CD4-positive, alpha-beta T cell (primary cell): ENCODE results near the gene AXDND1. TPM values are rescaled to one million over a fixed set of nuclear protein-coding genes. Genes with fewer than 3 reads are reported as not detected.

ENCODE experiments used
- ATAC-seq: fragments of 200-7000 bp; cut with Tn5 transposase; one replicate; pipeline ENCODE4 v1.10.0; 2022; ENCODE audit warnings: mild to moderate bottlenecking; ENCODE audit not compliant: poor library complexity
- CTCF ChIA-PET: fragments of 350-600 bp; sonication (Branson Sonifier 250); formaldehyde crosslinking; loops from one replicate; lab custom pipeline; 2021; ENCODE audit warnings: antibody characterized with exemption, inconsistent platforms; lab: Charles Lee
- POLR2A ChIA-PET: fragments of 350-600 bp; sonication (Branson Sonifier 250); formaldehyde crosslinking; loops from one replicate; lab custom pipeline; 2021; ENCODE audit warnings: antibody characterized with exemption, inconsistent platforms; lab: Charles Lee
- DNase-seq, 14 experiments: peaks; one replicate each; pipeline ENCODE4 v3.0.0-alpha.2; 2013 to 2020; ENCODE audit warnings: mixed read lengths in 2 of 14
- H3K27ac ChIP-seq, 2 donors: one replicate each; pipeline versions ENCODE4 v1.5.1 to v1.7.0; 2013; ENCODE audit warnings: low read length in 2 of 2, low read depth in 1 of 2, mild to moderate bottlenecking in 1 of 2
- H3K27me3 ChIP-seq, 2 experiments: 1 replicate in 1 of 2; 2 replicates in 1 of 2; pipeline versions ENCODE4 v1.6.1 to v1.7.0; 2013; ENCODE audit warnings: low read length in 2 of 2, control low read depth in 1 of 2, mild to moderate bottlenecking in 1 of 2, moderate library complexity in 1 of 2; ENCODE audit not compliant: insufficient read depth in 2 of 2, control insufficient read depth in 1 of 2
- H3K36me3 ChIP-seq: one replicate; pipeline ENCODE4 v1.6.1; 2013; ENCODE audit warnings: low read length, control low read depth; ENCODE audit not compliant: insufficient read depth
- H3K4me1 ChIP-seq: one replicate; pipeline ENCODE4 v1.6.1; 2013; ENCODE audit warnings: low read length, control low read depth; ENCODE audit not compliant: insufficient read depth
- H3K4me3 ChIP-seq: one replicate; pipeline ENCODE4 v1.5.1; 2013; ENCODE audit warnings: mild to moderate bottlenecking, low read length, moderate library complexity
- H3K9me3 ChIP-seq, 2 experiments: 1 replicate in 1 of 2; 2 replicates in 1 of 2; pipeline versions ENCODE4 v1.6.1 to v1.7.0; 2013; ENCODE audit warnings: low read length in 2 of 2, mild to moderate bottlenecking in 2 of 2, control low read depth in 1 of 2, moderate library complexity in 1 of 2; ENCODE audit not compliant: control insufficient read depth in 1 of 2, insufficient read depth in 1 of 2
- H3K27ac Mint-ChIP-seq: one replicate; pipeline ENCODE4 v1.8.0; 2020; ENCODE audit warnings: mixed read lengths
- H3K27me3 Mint-ChIP-seq: one replicate; pipeline ENCODE4 v1.8.0; 2021; ENCODE audit warnings: mixed read lengths
- H3K36me3 Mint-ChIP-seq: one replicate; pipeline ENCODE4 v1.8.0; 2021; ENCODE audit warnings: low read depth, mixed read lengths
- H3K4me1 Mint-ChIP-seq: one replicate; pipeline ENCODE4 v1.8.0; 2021; ENCODE audit warnings: low read depth, mixed read lengths
- H3K4me3 Mint-ChIP-seq: one replicate; pipeline ENCODE4 v1.8.0; 2020; ENCODE audit warnings: mild to moderate bottlenecking, mixed read lengths
- H3K9me3 Mint-ChIP-seq: one replicate; pipeline ENCODE4 v1.8.0; 2020; ENCODE audit warnings: mixed read lengths
- intact Hi-C, 2 experiments: fragments of 100-400 bp; cut with DNase I in 1 of 2; cut with micrococcal nuclease in 1 of 2; formaldehyde crosslinking; loops; one replicate each; pipeline versions ENCODE4 v1.15.1 to v1.9.0; 2023 to 2025; cut with DNase I, micrococcal nuclease
- total RNA-seq, 174 experiments: library from RNA in 2 of 174; stranded (reverse) in 2 of 174; gene quantifications; one replicate each; pipeline ENCODE4 v1.2.3 and lab custom pipeline; 2021 to 2026
- TF ChIP-seq, protein P1 (sequence below): fragments of 200-600 bp; IDR thresholded peaks from one replicate; pipeline ENCODE4 v1.8.0; 2022; ENCODE audit warnings: antibody characterized with exemption, mild to moderate bottlenecking

AXDND1 gene
- total RNA-seq, 2 experiments from 2014 or later = 1.1 TPM

DNA sequence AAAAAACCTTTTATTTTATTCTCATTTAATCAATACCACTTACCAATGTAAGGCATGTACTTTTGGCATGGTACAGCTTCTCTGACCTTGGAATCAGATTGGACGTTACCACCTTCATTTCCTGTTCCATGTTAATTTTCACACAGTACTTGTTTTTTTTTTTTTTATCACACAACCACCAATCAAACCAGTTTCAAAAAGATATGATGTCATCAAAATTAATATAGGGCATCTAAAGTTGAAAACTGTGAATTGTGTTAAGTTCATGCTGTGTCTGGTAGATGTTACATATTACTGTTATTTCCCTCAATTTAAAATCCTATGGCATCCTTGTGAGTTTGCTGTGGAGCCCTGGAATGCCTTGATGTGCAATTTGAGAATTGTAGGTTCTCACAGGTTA is 124.8 kb downstream of the AXDND1 start:
- no peaks in the 10 kb centered on the region for H3K36me3 ChIP-seq
- no peaks in the 10 kb centered on the region for H3K4me1 ChIP-seq
- Mint-ChIP-seq H3K4me1 (no peaks in the 10 kb centered on the region), H3K27me3 (no peaks in the 10 kb centered on the region), H3K27ac (no peak overlapping the region), H3K36me3 (no peaks in the 10 kb centered on the region), H3K4me3 (no peak overlapping the region), H3K9me3 (peaks cover 7% of the 10 kb centered on the region)
- DNase-seq (no peak), ATAC-seq (no peak)
- ChIA-PET POLR2A (no interaction called here), CTCF (no interaction called here)
- H3K9me3 ChIP-seq = peaks cover 0 to 8% of the 10 kb centered on the region in 2 experiments
- no peak overlapping the region for H3K4me3 ChIP-seq
- H3K27ac ChIP-seq = no peak overlapping the region
- intact Hi-C loops = no loop called here
- TF ChIP-seq, protein P1, sequence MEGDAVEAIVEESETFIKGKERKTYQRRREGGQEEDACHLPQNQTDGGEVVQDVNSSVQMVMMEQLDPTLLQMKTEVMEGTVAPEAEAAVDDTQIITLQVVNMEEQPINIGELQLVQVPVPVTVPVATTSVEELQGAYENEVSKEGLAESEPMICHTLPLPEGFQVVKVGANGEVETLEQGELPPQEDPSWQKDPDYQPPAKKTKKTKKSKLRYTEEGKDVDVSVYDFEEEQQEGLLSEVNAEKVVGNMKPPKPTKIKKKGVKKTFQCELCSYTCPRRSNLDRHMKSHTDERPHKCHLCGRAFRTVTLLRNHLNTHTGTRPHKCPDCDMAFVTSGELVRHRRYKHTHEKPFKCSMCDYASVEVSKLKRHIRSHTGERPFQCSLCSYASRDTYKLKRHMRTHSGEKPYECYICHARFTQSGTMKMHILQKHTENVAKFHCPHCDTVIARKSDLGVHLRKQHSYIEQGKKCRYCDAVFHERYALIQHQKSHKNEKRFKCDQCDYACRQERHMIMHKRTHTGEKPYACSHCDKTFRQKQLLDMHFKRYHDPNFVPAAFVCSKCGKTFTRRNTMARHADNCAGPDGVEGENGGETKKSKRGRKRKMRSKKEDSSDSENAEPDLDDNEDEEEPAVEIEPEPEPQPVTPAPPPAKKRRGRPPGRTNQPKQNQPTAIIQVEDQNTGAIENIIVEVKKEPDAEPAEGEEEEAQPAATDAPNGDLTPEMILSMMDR = no peak
- H3K27me3 ChIP-seq = no peaks in the 10 kb centered on the region

DNA sequence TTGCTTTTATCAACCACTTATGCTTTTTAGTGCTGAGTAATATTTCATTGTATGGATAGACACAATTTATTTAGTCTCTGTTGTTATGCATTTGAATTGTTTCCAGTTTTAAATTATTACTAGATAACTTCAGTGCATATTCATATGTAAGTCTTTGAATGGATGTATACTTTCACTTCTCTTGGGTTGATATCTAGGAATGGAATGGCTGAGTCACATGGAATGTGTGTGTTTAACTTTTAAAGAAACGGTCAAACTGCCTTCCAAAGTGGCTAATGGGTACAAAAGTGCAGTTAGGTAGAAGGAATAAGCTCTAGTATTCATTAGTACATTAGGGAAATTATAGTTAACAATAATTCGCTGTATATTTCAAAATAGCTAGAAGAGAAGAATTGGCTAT is 127.6 kb downstream of the AXDND1 start:
- Histone ChIP-seq H3K36me3 (no peaks in the 10 kb centered on the region), H3K27ac (no peak overlapping the region), H3K4me1 (no peaks in the 10 kb centered on the region), H3K9me3 (no peaks in the 10 kb centered on the region), H3K27me3 (no peaks in the 10 kb centered on the region), H3K4me3 (no peak overlapping the region)
- H3K36me3 Mint-ChIP-seq = no peaks in the 10 kb centered on the region
- H3K4me1 Mint-ChIP-seq = no peaks in the 10 kb centered on the region
- TF ChIP-seq, protein P1 = no peak
- H3K27me3 Mint-ChIP-seq = peaks cover 8% of the 10 kb centered on the region
- DNase-seq (no peak), ATAC-seq (no peak)
- no peaks in the 10 kb centered on the region for H3K9me3 Mint-ChIP-seq
- intact Hi-C loops = no loop called here
- ChIA-PET CTCF (no interaction called here), POLR2A (no interaction called here)
- no peak overlapping the region for H3K4me3 Mint-ChIP-seq
- H3K27ac Mint-ChIP-seq = no peak overlapping the region

DNA sequence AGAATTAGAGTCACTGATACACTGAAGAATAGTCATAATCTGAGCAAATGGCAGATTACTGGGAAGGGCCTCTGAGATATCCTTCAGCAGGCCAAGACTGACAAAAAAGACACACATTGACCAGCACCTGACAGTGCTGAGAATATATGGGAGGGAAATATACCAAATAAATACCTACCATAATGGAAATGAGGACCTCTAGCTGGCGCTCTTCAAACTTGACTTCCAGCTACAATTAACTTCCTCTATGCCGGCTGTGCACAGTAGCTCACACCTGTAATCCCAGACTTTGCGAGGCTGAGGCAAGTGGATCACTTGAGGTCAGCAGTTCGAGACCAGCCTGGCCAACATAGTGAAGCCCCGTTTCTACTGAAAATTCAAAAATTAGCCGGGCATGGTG is 140.4 kb downstream of the AXDND1 start:
- Mint-ChIP-seq H3K4me1 (no peaks in the 10 kb centered on the region), H3K4me3 (no peak overlapping the region), H3K9me3 (no peaks in the 10 kb centered on the region), H3K27me3 (no peaks in the 10 kb centered on the region), H3K36me3 (no peaks in the 10 kb centered on the region), H3K27ac (no peak overlapping the region)
- TF ChIP-seq, protein P1 = no peak
- peaks cover 0 to 2% of the 10 kb centered on the region in 2 experiments for H3K27me3 ChIP-seq
- POLR2A ChIA-PET = no interaction called here
- intact Hi-C loops = no loop called here
- no peak overlapping the region for H3K4me3 ChIP-seq
- CTCF ChIA-PET = no interaction called here
- no peaks in the 10 kb centered on the region for H3K36me3 ChIP-seq
- no peaks in the 10 kb centered on the region for H3K4me1 ChIP-seq
- H3K9me3 ChIP-seq = no peaks in the 10 kb centered on the region
- ATAC-seq (no peak), DNase-seq (no peak)
- H3K27ac ChIP-seq = no peak overlapping the region
